GM23338 (cell line): ENCODE data around the gene PTPN18.

Source experiments
- CREB1 ChIP-seq: fragments of 250-450 bp; sonication (Bioruptor Pico); IDR thresholded peaks from 2 replicates; pipeline ENCODE4 v1.5.0; 2020; ENCODE audit warnings: low read depth, mild to moderate bottlenecking, moderate library complexity
- EZH2 ChIP-seq: fragments of 200-600 bp; sonication (generic); IDR thresholded peaks from one replicate; pipeline ENCODE4 v1.8.0; 2017; ENCODE audit warnings: antibody characterized with exemption, mild to moderate bottlenecking, low read depth; ENCODE audit not compliant: unreplicated experiment
- EZH2phosphoT487 ChIP-seq: fragments of 200-600 bp; sonication (generic); IDR thresholded peaks from one replicate; pipeline ENCODE4 v1.8.1; 2018; ENCODE audit warnings: antibody characterized with exemption; ENCODE audit not compliant: unreplicated experiment
- POLR2AphosphoS5 ChIP-seq: IDR thresholded peaks from 2 replicates; pipeline ENCODE4 v1.6.1; 2016; ENCODE audit warnings: antibody characterized with exemption, low read depth
- REST ChIP-seq: IDR thresholded peaks from one replicate; pipeline ENCODE4 v1.6.1; 2018; ENCODE audit warnings: antibody characterized with exemption; ENCODE audit not compliant: unreplicated experiment
- STAT1 ChIP-seq: IDR thresholded peaks from one replicate; pipeline ENCODE4 v1.6.1; 2016; ENCODE audit warnings: antibody characterized with exemption; ENCODE audit not compliant: unreplicated experiment
- ZNF114 ChIP-seq: fragments of 250-450 bp; sonication (Bioruptor Pico); IDR thresholded peaks from 2 replicates; pipeline ENCODE4 v1.5.0; 2020; ENCODE audit warnings: mild to moderate bottlenecking, moderate library complexity
- TF ChIP-seq, protein P1 (sequence below), 2 experiments: fragments of 200-600 bp in 1 of 2; sonication (generic) in 1 of 2; conservative IDR thresholded peaks; 2 replicates each; pipeline versions ENCODE4 v1.5.1 to v1.6.1; 2016 to 2017; ENCODE audit warnings: antibody characterized with exemption in 2 of 2, low read depth in 2 of 2, mild to moderate bottlenecking in 2 of 2, moderate library complexity in 1 of 2
- TF ChIP-seq, protein P2 (sequence below): IDR thresholded peaks from 2 replicates; pipeline ENCODE4 v1.6.1; 2016; ENCODE audit warnings: antibody characterized with exemption
- TF ChIP-seq, protein P3 (sequence below): fragments of 250-450 bp; sonication (Bioruptor Pico); IDR thresholded peaks from 2 replicates; pipeline ENCODE4 v1.5.0; 2020; ENCODE audit warnings: mild to moderate bottlenecking, moderate library complexity

DNA sequence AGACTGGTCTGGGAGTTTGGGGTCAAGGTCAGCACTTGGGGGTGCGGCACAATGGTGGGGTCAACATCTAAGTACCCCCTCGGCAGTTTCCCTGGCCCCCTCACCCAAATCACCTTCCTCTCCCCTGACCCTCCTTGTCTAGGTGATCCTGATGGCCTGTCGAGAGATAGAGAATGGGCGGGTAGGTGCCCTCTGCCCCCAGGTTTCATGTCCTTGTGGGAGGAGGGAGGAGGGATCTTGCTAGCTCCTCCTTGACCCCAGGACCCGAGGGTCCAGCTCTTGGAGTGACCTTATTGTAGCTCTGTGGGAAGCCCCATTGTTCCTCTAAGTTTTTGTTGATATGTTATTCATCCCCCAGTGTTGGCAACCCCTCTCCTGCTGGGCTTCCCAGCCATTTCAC is 3.6 kb downstream of the PTPN18 start:
- TF ChIP-seq, protein P1, sequence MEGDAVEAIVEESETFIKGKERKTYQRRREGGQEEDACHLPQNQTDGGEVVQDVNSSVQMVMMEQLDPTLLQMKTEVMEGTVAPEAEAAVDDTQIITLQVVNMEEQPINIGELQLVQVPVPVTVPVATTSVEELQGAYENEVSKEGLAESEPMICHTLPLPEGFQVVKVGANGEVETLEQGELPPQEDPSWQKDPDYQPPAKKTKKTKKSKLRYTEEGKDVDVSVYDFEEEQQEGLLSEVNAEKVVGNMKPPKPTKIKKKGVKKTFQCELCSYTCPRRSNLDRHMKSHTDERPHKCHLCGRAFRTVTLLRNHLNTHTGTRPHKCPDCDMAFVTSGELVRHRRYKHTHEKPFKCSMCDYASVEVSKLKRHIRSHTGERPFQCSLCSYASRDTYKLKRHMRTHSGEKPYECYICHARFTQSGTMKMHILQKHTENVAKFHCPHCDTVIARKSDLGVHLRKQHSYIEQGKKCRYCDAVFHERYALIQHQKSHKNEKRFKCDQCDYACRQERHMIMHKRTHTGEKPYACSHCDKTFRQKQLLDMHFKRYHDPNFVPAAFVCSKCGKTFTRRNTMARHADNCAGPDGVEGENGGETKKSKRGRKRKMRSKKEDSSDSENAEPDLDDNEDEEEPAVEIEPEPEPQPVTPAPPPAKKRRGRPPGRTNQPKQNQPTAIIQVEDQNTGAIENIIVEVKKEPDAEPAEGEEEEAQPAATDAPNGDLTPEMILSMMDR (conservative IDR thresholded peaks at IDR 0.05; ENCODE audit: low read depth in 2 of 2): no peak
- TF ChIP-seq POLR2AphosphoS5 (no peak), EZH2 (no peak), CREB1 (CRISPR knock-in tag) (no peak), REST (no peak), STAT1 (no peak), EZH2phosphoT487 (no peak), ZNF114 (CRISPR knock-in tag) (no peak)
- TF ChIP-seq, protein P2, sequence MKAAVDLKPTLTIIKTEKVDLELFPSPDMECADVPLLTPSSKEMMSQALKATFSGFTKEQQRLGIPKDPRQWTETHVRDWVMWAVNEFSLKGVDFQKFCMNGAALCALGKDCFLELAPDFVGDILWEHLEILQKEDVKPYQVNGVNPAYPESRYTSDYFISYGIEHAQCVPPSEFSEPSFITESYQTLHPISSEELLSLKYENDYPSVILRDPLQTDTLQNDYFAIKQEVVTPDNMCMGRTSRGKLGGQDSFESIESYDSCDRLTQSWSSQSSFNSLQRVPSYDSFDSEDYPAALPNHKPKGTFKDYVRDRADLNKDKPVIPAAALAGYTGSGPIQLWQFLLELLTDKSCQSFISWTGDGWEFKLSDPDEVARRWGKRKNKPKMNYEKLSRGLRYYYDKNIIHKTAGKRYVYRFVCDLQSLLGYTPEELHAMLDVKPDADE: no peak
- TF ChIP-seq, protein P3, sequence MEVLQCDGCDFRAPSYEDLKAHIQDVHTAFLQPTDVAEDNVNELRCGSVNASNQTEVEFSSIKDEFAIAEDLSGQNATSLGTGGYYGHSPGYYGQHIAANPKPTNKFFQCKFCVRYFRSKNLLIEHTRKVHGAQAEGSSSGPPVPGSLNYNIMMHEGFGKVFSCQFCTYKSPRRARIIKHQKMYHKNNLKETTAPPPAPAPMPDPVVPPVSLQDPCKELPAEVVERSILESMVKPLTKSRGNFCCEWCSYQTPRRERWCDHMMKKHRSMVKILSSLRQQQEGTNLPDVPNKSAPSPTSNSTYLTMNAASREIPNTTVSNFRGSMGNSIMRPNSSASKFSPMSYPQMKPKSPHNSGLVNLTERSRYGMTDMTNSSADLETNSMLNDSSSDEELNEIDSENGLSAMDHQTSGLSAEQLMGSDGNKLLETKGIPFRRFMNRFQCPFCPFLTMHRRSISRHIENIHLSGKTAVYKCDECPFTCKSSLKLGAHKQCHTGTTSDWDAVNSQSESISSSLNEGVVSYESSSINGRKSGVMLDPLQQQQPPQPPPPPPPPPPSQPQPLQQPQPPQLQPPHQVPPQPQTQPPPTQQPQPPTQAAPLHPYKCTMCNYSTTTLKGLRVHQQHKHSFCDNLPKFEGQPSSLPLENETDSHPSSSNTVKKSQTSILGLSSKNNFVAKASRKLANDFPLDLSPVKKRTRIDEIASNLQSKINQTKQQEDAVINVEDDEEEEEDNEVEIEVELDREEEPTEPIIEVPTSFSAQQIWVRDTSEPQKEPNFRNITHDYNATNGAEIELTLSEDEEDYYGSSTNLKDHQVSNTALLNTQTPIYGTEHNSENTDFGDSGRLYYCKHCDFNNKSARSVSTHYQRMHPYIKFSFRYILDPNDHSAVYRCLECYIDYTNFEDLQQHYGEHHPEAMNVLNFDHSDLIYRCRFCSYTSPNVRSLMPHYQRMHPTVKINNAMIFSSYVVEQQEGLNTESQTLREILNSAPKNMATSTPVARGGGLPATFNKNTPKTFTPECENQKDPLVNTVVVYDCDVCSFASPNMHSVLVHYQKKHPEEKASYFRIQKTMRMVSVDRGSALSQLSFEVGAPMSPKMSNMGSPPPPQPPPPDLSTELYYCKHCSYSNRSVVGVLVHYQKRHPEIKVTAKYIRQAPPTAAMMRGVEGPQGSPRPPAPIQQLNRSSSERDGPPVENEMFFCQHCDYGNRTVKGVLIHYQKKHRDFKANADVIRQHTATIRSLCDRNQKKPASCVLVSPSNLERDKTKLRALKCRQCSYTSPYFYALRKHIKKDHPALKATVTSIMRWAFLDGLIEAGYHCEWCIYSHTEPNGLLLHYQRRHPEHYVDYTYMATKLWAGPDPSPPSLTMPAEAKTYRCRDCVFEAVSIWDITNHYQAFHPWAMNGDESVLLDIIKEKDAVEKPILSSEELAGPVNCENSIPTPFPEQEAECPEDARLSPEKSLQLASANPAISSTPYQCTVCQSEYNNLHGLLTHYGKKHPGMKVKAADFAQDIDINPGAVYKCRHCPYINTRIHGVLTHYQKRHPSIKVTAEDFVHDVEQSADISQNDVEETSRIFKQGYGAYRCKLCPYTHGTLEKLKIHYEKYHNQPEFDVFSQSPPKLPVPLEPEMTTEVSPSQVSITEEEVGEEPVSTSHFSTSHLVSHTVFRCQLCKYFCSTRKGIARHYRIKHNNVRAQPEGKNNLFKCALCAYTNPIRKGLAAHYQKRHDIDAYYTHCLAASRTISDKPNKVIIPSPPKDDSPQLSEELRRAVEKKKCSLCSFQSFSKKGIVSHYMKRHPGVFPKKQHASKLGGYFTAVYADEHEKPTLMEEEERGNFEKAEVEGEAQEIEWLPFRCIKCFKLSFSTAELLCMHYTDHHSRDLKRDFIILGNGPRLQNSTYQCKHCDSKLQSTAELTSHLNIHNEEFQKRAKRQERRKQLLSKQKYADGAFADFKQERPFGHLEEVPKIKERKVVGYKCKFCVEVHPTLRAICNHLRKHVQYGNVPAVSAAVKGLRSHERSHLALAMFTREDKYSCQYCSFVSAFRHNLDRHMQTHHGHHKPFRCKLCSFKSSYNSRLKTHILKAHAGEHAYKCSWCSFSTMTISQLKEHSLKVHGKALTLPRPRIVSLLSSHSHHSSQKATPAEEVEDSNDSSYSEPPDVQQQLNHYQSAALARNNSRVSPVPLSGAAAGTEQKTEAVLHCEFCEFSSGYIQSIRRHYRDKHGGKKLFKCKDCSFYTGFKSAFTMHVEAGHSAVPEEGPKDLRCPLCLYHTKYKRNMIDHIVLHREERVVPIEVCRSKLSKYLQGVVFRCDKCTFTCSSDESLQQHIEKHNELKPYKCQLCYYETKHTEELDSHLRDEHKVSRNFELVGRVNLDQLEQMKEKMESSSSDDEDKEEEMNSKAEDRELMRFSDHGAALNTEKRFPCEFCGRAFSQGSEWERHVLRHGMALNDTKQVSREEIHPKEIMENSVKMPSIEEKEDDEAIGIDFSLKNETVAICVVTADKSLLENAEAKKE (CRISPR knock-in tag): no peak
